HG03432 (cell line): ENCODE measurements around the gene ZNF565.
"Not testable (repeated sequence)": the region's sequence is repeated elsewhere in the genome, so short reads cannot be mapped to it uniquely, and the experiment has no call there.

ENCODE experiments used
- ATAC-seq: cut with Tn5 transposase; IDR thresholded peaks from one replicate; pipeline ENCODE4 v1.9.1; 2021; ENCODE audit warnings: mild to moderate bottlenecking, moderate library complexity; ENCODE audit not compliant: unreplicated experiment

Gene ZNF565

GRCh38 chr19:36214386-36215275, at the start of gene ZNF565, which contains the start of gene ZNF146:
ZNF565 (minus strand) TSS chr19:36214665; CDS start chr19:36201985, 12,680 bp downstream.
ZNF146 (plus strand) TSS chr19:36215106; CDS start chr19:36236441, 21,335 bp downstream.
- ATAC-seq, result peak; percentile 90

GRCh38 chr19:36259211-36259610, 44.7 kb upstream of the ZNF565 start:
- no peak for ATAC-seq

GRCh38 chr19:36258028-36258875, 43.8 kb upstream of the ZNF565 start:
- no peak for ATAC-seq

- no peak for ATAC-seq
These were observed 43.0 kb upstream of the ZNF565 start for GRCh38 chr19:36257520-36257876.

- ATAC-seq, result no peak
These were observed 42.5 kb upstream of the ZNF565 start for GRCh38 chr19:36256853-36257519.

- ATAC-seq, result no peak
These were observed 41.6 kb upstream of the ZNF565 start for GRCh38 chr19:36256064-36256463.

GRCh38 chr19:36255316-36255715, 40.9 kb upstream of the ZNF565 start:
- ATAC-seq, result no peak

- no peak for ATAC-seq
These were observed 40.4 kb upstream of the ZNF565 start for GRCh38 chr19:36254848-36255247.

GRCh38 chr19:36252047-36252446, 37.6 kb upstream of the ZNF565 start:
- no peak for ATAC-seq

GRCh38 chr19:36246006-36246481, 31.6 kb upstream of the ZNF565 start:
- ATAC-seq, result no peak

GRCh38 chr19:36245210-36246005, 30.9 kb upstream of the ZNF565 start:
- no peak for ATAC-seq

- no peak for ATAC-seq
These were observed 29.6 kb upstream of the ZNF565 start for GRCh38 chr19:36244066-36244465.

- no peak for ATAC-seq
These were observed 22.5 kb upstream of the ZNF565 start for GRCh38 chr19:36236946-36237310.

GRCh38 chr19:36236304-36236945, 22.0 kb upstream of the ZNF565 start:
- ATAC-seq, result no peak

GRCh38 chr19:36233626-36234025, 19.2 kb upstream of the ZNF565 start:
- ATAC-seq, result not testable (repeated sequence)

- no peak for ATAC-seq
These were observed 10.9 kb upstream of the ZNF565 start for GRCh38 chr19:36225219-36225892.

- ATAC-seq, result no peak
These were observed 8.0 kb upstream of the ZNF565 start for GRCh38 chr19:36222503-36222902.

- ATAC-seq, result no peak
These were observed 7.0 kb upstream of the ZNF565 start for GRCh38 chr19:36221474-36221873.
